Measurements from ENCODE around the gene CCSER1.
"Not testable (repeated sequence)": the region's sequence is repeated elsewhere in the genome, so short reads cannot be mapped to it uniquely, and the experiment has no call there.

CCSER1 gene

DNA sequence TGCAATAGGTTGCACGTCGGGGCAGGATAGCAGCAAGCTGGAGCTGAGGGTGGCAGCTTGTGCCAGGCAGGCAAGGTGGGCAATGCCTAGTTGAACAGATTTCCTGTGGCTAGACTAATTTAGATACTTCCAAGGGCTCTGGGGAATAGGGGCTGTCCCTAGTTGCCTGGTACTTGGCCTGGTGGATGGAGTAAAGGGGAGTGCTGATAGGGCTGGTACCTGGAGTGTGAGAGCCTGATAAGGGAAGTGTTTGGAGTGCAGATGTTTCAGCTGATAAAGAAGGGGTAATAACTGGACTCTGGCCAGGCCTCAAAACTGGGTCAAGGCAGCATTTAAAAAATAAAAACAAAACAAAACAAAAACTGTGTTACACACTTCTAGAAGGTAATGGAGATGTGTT lies 665.5 kb downstream of the CCSER1 start:
- Histone ChIP-seq H3K9me3 (replicated peaks; ENCODE audit: low read length) (peaks cover 5% of the 10 kb centered on the region), H3K9ac (ENCODE audit: low read depth, low read length) (no peak overlapping the region), H3K36me3 (ENCODE audit: insufficient read depth, low read length) (no peaks in the 10 kb centered on the region), H3K4me2 (ENCODE audit: low read length) (no peak overlapping the region), H3K4me1 (ENCODE audit: control insufficient read depth, insufficient read depth, low read length) (no peaks in the 10 kb centered on the region), H3K4me3 (ENCODE audit: low read length) (no peak overlapping the region), H3K27me3 (ENCODE audit: control insufficient read depth, insufficient read depth, low read length) (no peaks in the 10 kb centered on the region)

GRCh38 chr4:90798948-90799347 lies 671.8 kb downstream of the CCSER1 start:
- H3K9me3 ChIP-seq (replicated peaks; ENCODE audit: low read length), result peaks cover 5% of the 10 kb centered on the region
- no peaks in the 10 kb centered on the region for H3K36me3 ChIP-seq (ENCODE audit: insufficient read depth, low read length)
- H3K9ac ChIP-seq (ENCODE audit: low read depth, low read length), result no peak overlapping the region
- no peaks in the 10 kb centered on the region for H3K27me3 ChIP-seq (ENCODE audit: control insufficient read depth, insufficient read depth, low read length)
- H3K4me1 ChIP-seq (ENCODE audit: control insufficient read depth, insufficient read depth, low read length), result no peaks in the 10 kb centered on the region
- H3K4me3 ChIP-seq (ENCODE audit: low read length), result no peak overlapping the region
- H3K4me2 ChIP-seq (ENCODE audit: low read length), result no peak overlapping the region

GRCh38 chr4:90799895-90800294 lies 672.7 kb downstream of the CCSER1 start:
- H3K27me3 ChIP-seq (ENCODE audit: control insufficient read depth, insufficient read depth, low read length), result no peaks in the 10 kb centered on the region
- H3K4me2 ChIP-seq (ENCODE audit: low read length), result no peak overlapping the region
- peaks cover 5% of the 10 kb centered on the region for H3K9me3 ChIP-seq (replicated peaks; ENCODE audit: low read length)
- no peak overlapping the region for H3K4me3 ChIP-seq (ENCODE audit: low read length)
- no peaks in the 10 kb centered on the region for H3K4me1 ChIP-seq (ENCODE audit: control insufficient read depth, insufficient read depth, low read length)
- H3K36me3 ChIP-seq (ENCODE audit: insufficient read depth, low read length), result no peaks in the 10 kb centered on the region
- no peak overlapping the region for H3K9ac ChIP-seq (ENCODE audit: low read depth, low read length)

GRCh38 chr4:90815569-90815968 lies 688.4 kb downstream of the CCSER1 start:
- Histone ChIP-seq H3K9ac (ENCODE audit: low read depth, low read length) (no peak overlapping the region), H3K27me3 (ENCODE audit: control insufficient read depth, insufficient read depth, low read length) (no peaks in the 10 kb centered on the region), H3K4me3 (ENCODE audit: low read length) (no peak overlapping the region)

DNA sequence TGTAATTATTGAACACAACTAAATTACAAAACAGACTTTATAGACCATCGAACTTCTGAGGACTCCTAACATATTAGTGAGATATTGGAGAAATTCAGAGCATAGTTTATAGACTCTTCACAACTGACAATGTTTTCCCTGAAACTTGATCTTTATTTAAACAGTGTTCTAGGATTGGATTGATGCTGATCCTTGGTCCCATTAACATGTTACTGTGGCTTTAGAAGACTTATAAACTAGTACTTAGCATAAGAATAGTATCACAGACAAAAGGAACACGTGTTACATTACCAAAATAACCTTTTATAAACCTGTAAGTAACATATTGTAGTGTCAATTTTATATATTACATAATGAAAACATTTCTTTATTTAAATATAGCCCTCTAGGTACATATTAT lies 689.6 kb downstream of the CCSER1 start:
- Histone ChIP-seq H3K4me2 (ENCODE audit: low read length) (no peak overlapping the region), H3K4me3 (ENCODE audit: low read length) (no peak overlapping the region), H3K9me3 (replicated peaks; ENCODE audit: low read length) (no peaks in the 10 kb centered on the region), H3K9ac (ENCODE audit: low read depth, low read length) (no peak overlapping the region), H3K27me3 (ENCODE audit: control insufficient read depth, insufficient read depth, low read length) (no peaks in the 10 kb centered on the region), H3K36me3 (ENCODE audit: insufficient read depth, low read length) (no peaks in the 10 kb centered on the region), H3K4me1 (ENCODE audit: control insufficient read depth, insufficient read depth, low read length) (no peaks in the 10 kb centered on the region)

More at GRCh38 chr4:90815569-90815968, 688.4 kb downstream of the CCSER1 start:
- no peaks in the 10 kb centered on the region for H3K9me3 ChIP-seq (replicated peaks; ENCODE audit: low read length)
- no peak overlapping the region for H3K4me2 ChIP-seq (ENCODE audit: low read length)
- H3K4me1 ChIP-seq (ENCODE audit: control insufficient read depth, insufficient read depth, low read length), result no peaks in the 10 kb centered on the region
- no peaks in the 10 kb centered on the region for H3K36me3 ChIP-seq (ENCODE audit: insufficient read depth, low read length)

DNA sequence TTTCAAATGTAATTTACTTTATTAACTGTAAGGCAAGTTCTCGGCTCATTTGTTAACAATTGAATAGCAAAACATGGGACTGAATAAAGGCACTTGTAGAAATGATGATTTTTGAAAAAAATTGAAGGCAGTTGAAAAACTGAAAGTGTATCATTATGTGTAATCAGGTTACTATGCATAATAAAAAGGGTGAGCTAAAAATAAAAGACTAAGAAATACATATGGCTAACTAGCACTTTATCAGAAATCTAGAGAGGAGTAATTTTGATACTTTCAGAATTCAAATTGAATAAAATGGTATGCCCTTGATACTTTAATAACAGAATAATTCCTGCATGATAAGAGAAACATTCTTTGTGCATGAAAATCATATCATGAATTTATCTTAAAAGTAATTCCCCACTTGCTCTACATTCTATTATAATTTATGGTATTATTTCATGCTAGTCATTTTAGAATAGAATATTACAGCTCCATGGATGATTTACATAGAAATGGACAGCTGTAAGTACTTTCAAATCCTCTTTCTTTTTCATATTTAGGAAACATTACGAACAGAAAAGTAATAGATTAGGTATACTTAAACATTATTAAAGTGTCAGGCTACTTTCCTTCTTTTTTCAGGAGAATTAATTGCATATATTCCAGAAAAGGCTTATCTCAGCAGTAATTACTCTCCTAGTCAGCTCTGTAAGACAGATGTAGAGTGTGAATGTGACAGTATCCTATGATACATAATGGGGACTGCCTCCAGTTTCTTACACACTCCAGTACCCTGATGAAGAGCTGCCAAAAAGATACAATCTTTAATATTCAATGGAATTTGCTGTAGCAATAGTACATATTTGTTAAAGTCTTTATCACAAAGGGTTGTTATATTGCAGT lies 697.3 kb downstream of the CCSER1 start:
- Histone ChIP-seq H3K36me3 (ENCODE audit: insufficient read depth, low read length) (no peaks in the 10 kb centered on the region), H3K4me1 (ENCODE audit: control insufficient read depth, insufficient read depth, low read length) (no peaks in the 10 kb centered on the region)

DNA sequence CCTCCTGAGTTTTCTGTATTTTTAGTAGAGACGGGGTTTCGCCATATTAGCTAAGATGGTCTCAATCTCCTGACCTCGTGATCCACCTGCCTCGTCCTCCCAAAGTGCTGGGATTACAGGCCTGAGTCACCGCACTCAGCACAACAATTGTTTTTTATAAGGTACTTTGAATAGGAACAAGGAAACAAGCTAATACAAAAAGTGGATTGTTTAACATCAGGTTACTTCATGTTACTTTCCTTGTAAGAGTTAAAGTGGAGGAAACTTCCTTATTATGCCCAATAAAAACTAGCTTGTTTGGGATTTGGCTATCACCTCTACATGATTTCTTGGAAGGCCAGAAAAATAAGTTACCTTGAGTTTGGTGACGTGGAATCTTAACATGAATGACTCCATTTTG lies 698.7 kb downstream of the CCSER1 start:
- no peaks in the 10 kb centered on the region for H3K4me1 ChIP-seq (ENCODE audit: control insufficient read depth, insufficient read depth, low read length)
- H3K4me3 ChIP-seq (ENCODE audit: low read length), result no peak overlapping the region
- H3K9ac ChIP-seq (ENCODE audit: low read depth, low read length), result no peak overlapping the region
- no peaks in the 10 kb centered on the region for H3K27me3 ChIP-seq (ENCODE audit: control insufficient read depth, insufficient read depth, low read length)
- no peaks in the 10 kb centered on the region for H3K9me3 ChIP-seq (replicated peaks; ENCODE audit: low read length)
- H3K4me2 ChIP-seq (ENCODE audit: low read length), result no peak overlapping the region
- no peaks in the 10 kb centered on the region for H3K36me3 ChIP-seq (ENCODE audit: insufficient read depth, low read length)

More for the DNA sequence above, 697.3 kb downstream of the CCSER1 start:
- H3K9me3 ChIP-seq (replicated peaks; ENCODE audit: low read length), result no peaks in the 10 kb centered on the region
- H3K4me2 ChIP-seq (ENCODE audit: low read length), result no peak overlapping the region
- no peaks in the 10 kb centered on the region for H3K27me3 ChIP-seq (ENCODE audit: control insufficient read depth, insufficient read depth, low read length)
- H3K4me3 ChIP-seq (ENCODE audit: low read length), result no peak overlapping the region
- no peak overlapping the region for H3K9ac ChIP-seq (ENCODE audit: low read depth, low read length)

GRCh38 chr4:90833706-90834105 lies 706.5 kb downstream of the CCSER1 start:
- Histone ChIP-seq H3K4me1 (ENCODE audit: control insufficient read depth, insufficient read depth, low read length) (no peaks in the 10 kb centered on the region), H3K9me3 (replicated peaks; ENCODE audit: low read length) (peaks cover 4% of the 10 kb centered on the region), H3K9ac (ENCODE audit: low read depth, low read length) (no peak overlapping the region), H3K27me3 (ENCODE audit: control insufficient read depth, insufficient read depth, low read length) (no peaks in the 10 kb centered on the region), H3K4me2 (ENCODE audit: low read length) (no peak overlapping the region), H3K36me3 (ENCODE audit: insufficient read depth, low read length) (no peaks in the 10 kb centered on the region), H3K4me3 (ENCODE audit: low read length) (no peak overlapping the region)

- Histone ChIP-seq H3K9me3 (replicated peaks; ENCODE audit: low read length) (peaks cover 4% of the 10 kb centered on the region), H3K9ac (ENCODE audit: low read depth, low read length) (no peak overlapping the region), H3K4me3 (ENCODE audit: low read length) (no peak overlapping the region), H3K36me3 (ENCODE audit: insufficient read depth, low read length) (no peaks in the 10 kb centered on the region), H3K4me2 (ENCODE audit: low read length) (no peak overlapping the region), H3K4me1 (ENCODE audit: control insufficient read depth, insufficient read depth, low read length) (no peaks in the 10 kb centered on the region), H3K27me3 (ENCODE audit: control insufficient read depth, insufficient read depth, low read length) (no peaks in the 10 kb centered on the region)
Measured at GRCh38 chr4:90837241-90837640, 710.0 kb downstream of the CCSER1 start.

DNA sequence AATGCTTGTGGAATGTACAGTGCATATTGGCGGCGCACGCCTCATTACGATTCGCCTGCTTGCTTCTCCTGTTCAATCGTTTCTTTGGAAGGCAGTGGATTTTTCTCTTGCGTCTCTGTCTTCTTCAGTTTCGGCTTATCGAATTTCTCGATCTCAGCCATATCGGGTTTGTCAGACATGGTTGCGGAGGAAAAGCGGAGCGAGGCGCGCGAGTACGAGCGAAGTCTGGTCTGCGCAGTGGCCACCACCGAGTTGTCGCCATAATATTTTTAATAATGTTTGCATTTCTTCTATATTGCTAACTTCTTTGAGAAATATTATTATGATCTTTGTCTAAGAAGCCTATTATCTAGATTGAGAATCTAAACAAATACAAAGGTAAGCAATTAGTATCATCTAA lies 711.7 kb downstream of the CCSER1 start:
- not testable (repeated sequence) for H3K9ac ChIP-seq (ENCODE audit: low read depth, low read length); H3K9me3 ChIP-seq (replicated peaks; ENCODE audit: low read length); H3K27me3 ChIP-seq (ENCODE audit: control insufficient read depth, insufficient read depth, low read length); H3K4me2 ChIP-seq (ENCODE audit: low read length); H3K36me3 ChIP-seq (ENCODE audit: insufficient read depth, low read length); H3K4me1 ChIP-seq (ENCODE audit: control insufficient read depth, insufficient read depth, low read length); H3K4me3 ChIP-seq (ENCODE audit: low read length)

DNA sequence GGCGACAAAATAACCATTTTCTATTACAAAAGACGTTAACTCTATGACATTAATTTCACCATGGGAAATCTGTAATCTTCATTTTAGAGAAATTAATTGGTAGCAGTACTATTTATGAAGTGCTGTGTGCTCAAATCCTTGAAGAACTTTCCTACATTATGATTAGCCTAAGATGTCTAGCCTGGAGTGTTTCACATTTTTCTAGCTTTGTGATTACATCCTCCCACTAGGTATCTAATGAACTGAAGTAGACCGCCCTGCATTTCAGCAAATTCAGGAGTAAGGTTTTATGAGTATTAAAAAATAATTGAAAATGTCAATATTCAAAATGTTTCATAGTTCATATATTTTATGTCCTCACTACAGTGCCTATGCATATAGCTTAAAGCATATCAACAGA lies 713.1 kb downstream of the CCSER1 start:
- Histone ChIP-seq H3K27me3 (ENCODE audit: control insufficient read depth, insufficient read depth, low read length) (no peaks in the 10 kb centered on the region), H3K4me3 (ENCODE audit: low read length) (no peak overlapping the region), H3K9me3 (replicated peaks; ENCODE audit: low read length) (no peaks in the 10 kb centered on the region), H3K4me2 (ENCODE audit: low read length) (no peak overlapping the region), H3K4me1 (ENCODE audit: control insufficient read depth, insufficient read depth, low read length) (no peaks in the 10 kb centered on the region), H3K36me3 (ENCODE audit: insufficient read depth, low read length) (no peaks in the 10 kb centered on the region), H3K9ac (ENCODE audit: low read depth, low read length) (no peak overlapping the region)

DNA sequence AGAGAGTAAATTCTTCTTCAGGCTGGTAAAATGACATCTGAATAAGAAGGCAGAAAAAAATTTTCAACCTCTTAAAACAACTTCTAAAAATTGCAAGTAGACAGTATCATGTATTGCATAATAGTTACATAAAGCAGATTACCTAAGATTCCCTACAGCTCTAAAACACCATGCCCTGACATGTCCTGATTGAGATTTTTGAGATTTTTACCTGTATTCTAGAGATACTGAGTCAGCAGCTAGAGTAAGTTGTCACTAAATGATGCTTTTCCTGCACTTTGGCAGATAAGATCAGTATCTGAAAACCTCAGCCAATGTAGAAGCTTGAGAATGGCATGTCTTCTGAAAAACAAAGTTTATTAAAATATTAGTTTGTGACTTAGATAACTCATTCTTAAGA lies 713.6 kb downstream of the CCSER1 start:
- Histone ChIP-seq H3K4me1 (ENCODE audit: control insufficient read depth, insufficient read depth, low read length) (no peaks in the 10 kb centered on the region), H3K9me3 (replicated peaks; ENCODE audit: low read length) (no peaks in the 10 kb centered on the region), H3K27me3 (ENCODE audit: control insufficient read depth, insufficient read depth, low read length) (no peaks in the 10 kb centered on the region), H3K4me3 (ENCODE audit: low read length) (no peak overlapping the region), H3K36me3 (ENCODE audit: insufficient read depth, low read length) (no peaks in the 10 kb centered on the region), H3K4me2 (ENCODE audit: low read length) (no peak overlapping the region), H3K9ac (ENCODE audit: low read depth, low read length) (no peak overlapping the region)
